ENCODE results near the gene MAN2B1. TPM values are rescaled to one million over a fixed set of nuclear protein-coding genes. Genes with fewer than 3 reads are reported as not detected.

MAN2B1 gene
- total and polyA plus RNA-seq, 2 of the 13 experiments (the other 11 are each of a cell fraction or from before 2014, with no cell fraction given): 23.6 to 23.8 TPM

- H3K36me3 ChIP-seq (replicated peaks in 1 of 2; ENCODE audit: control insufficient read depth in 1 of 2, insufficient read depth in 2 of 2, low read length in 2 of 2): peaks cover 38 to 57% of the 10 kb centered on the region in 2 experiments
- peaks cover 6% of the 10 kb centered on the region for H3K4me1 ChIP-seq (ENCODE audit: insufficient read depth, low read length)
- H3K9ac ChIP-seq (ENCODE audit: insufficient read depth, low read depth, low read length): no peak overlapping the region
- ATAC-seq (no peak), DNase-seq (ENCODE audit: low spot score) (no peak), FAIRE-seq (no peak)
- POLR2A ChIA-PET: no interaction called here
- H3K79me2 ChIP-seq (ENCODE audit: insufficient read depth, low read length): no peaks in the 10 kb centered on the region
- no peak overlapping the region for H3K27ac ChIP-seq (ENCODE audit: extremely low read length, insufficient read depth, low read length)
- 98% methylated on average over 14 of the region's 33 CpGs for WGBS (ENCODE audit: low lambda C conversion rate)
- intact Hi-C loops (cut with micrococcal nuclease; ENCODE audit: unreplicated experiment): no loop called here
- no TSS peak for BruUV-seq (replicated peaks)
- no peak for TF ChIP-seq ZFP90 (CRISPR knock-in tag; IDR thresholded peaks at IDR 0.05; ENCODE audit: borderline replicate concordance)
- TF ChIP-seq RBFOX2 (IDR thresholded peaks at IDR 0.05; ENCODE audit: low read depth, low read length): peak; percentile 51; the same call in 1 of the 2 replicates
- peak; percentile 73 for TF ChIP-seq AGO2 (optimal IDR thresholded peaks at IDR 0.05; ENCODE audit: low read depth, low read length)
- TF ChIP-seq CEBPG (CRISPR knock-in tag; IDR thresholded peaks at IDR 0.05): no peak
- TF ChIP-seq PCBP1 (IDR thresholded peaks at IDR 0.05; ENCODE audit: borderline replicate concordance, low read depth, low read length): 0 out of 2 replicates have a peak, but pooled peaks have one; percentile 43
- CTCF ChIA-PET (ENCODE audit: low intra/inter-chr PET ratio, low total read pairs): no interaction called here
- H3K9me3 ChIP-seq (ENCODE audit: low read length): no peaks in the 10 kb centered on the region
- H2AFZ ChIP-seq (ENCODE audit: low read length): no peak overlapping the region
- no peaks in the 10 kb centered on the region for H3K27me3 ChIP-seq (ENCODE audit: control insufficient read depth in 1 of 2, insufficient read depth in 2 of 2, low read length in 2 of 2)
- no peaks in the 10 kb centered on the region for H4K20me1 ChIP-seq (ENCODE audit: insufficient read depth, low read length)
- no peak overlapping the region for H3K4me3 ChIP-seq (replicated peaks in 1 of 3; ENCODE audit: insufficient read depth in 1 of 3, low read depth in 2 of 3, low read length in 3 of 3)
- in situ Hi-C loops (cut with HindIII; ENCODE audit: extremely low pct_ligation_motif_present, low pct_unique_long_range_greater_than_20kb): no loop called here
- H3K4me2 ChIP-seq (ENCODE audit: low read depth, low read length): no peak overlapping the region
Measured at GRCh38 chr19:12701596-12702282, 35.2 kb upstream of the MAN2B1 start.

DNA sequence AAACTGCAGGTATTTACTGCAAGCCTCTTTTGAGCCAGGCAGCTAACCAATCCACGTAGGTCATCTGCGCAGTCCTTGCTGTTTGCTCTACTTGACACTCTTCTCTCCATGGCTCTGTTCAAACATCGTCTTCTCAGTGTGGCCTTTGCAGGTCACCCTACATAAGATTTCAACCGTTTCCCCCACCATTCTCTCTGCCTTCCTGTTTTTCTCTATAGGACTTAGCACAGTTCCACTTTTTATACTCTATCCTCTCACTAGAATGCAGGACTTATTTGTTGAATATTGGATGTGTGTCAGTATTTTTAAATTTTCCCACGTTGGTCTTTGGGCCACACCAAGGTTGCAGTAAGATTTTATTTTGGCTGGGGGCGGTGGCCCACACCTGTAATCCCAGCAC lies 31.6 kb upstream of the MAN2B1 start:
- no peak for DNase-seq (ENCODE audit: low spot score)
- in situ Hi-C loops (cut with HindIII; ENCODE audit: extremely low pct_ligation_motif_present, low pct_unique_long_range_greater_than_20kb): no loop called here
- Histone ChIP-seq H3K4me3 (replicated peaks in 1 of 3; ENCODE audit: insufficient read depth in 1 of 3, low read depth in 2 of 3, low read length in 3 of 3) (no peak overlapping the region), H3K27ac (ENCODE audit: extremely low read length, insufficient read depth, low read length) (no peak overlapping the region), H3K4me1 (ENCODE audit: insufficient read depth, low read length) (peaks cover 16% of the 10 kb centered on the region), H3K9ac (ENCODE audit: insufficient read depth, low read depth, low read length) (no peak overlapping the region), H3K4me2 (ENCODE audit: low read depth, low read length) (no peak overlapping the region), H3K9me3 (ENCODE audit: low read length) (no peaks in the 10 kb centered on the region), H2AFZ (ENCODE audit: low read length) (no peak overlapping the region), H4K20me1 (ENCODE audit: insufficient read depth, low read length) (no peaks in the 10 kb centered on the region), H3K36me3 (replicated peaks in 1 of 2; ENCODE audit: control insufficient read depth in 1 of 2, insufficient read depth in 2 of 2, low read length in 2 of 2) (peaks cover 18 to 26% of the 10 kb centered on the region in 2 experiments; a peak in 4 of 5 replicates), H3K79me2 (ENCODE audit: insufficient read depth, low read length) (peaks cover 4% of the 10 kb centered on the region), H3K27me3 (ENCODE audit: control insufficient read depth in 1 of 2, insufficient read depth in 2 of 2, low read length in 2 of 2) (no peaks in the 10 kb centered on the region; a peak in 1 of 5 replicates)
- no peak for ATAC-seq
- intact Hi-C loops (cut with micrococcal nuclease; ENCODE audit: unreplicated experiment): no loop called here
- WGBS (ENCODE audit: low lambda C conversion rate): 98% methylated on average over 6 of the region's 6 CpGs
- BruUV-seq (replicated peaks): no TSS peak
- CTCF ChIA-PET (ENCODE audit: low intra/inter-chr PET ratio, low total read pairs): interaction anchor here (0.6 kb wide), 1 partner anchor 59 kb away, joined by 3 read pairs; no protein-coding TSS in a partner anchor
- POLR2A ChIA-PET: no interaction called here
- TF ChIP-seq ZNF562 (CRISPR knock-in tag; IDR thresholded peaks at IDR 0.05; ENCODE audit: borderline replicate concordance) (no peak), ARID4A (CRISPR knock-in tag; IDR thresholded peaks at IDR 0.05; ENCODE audit: borderline replicate concordance) (no peak), POLR2A (IDR thresholded peaks at IDR 0.05; ENCODE audit: insufficient read depth in 1 of 2, low read depth in 2 of 2, low read length in 2 of 2) (0 out of 4 replicates have a peak, but pooled peaks of 1 of the 2 experiments have one; percentile 17), ZNF572 (CRISPR knock-in tag; IDR thresholded peaks at IDR 0.05) (no peak)
- no peak for FAIRE-seq

Data from HepG2 (cell line).